ENCODE results near the gene ZNF655.

- TF ChIP-seq EZH2 (IDR thresholded peaks at IDR 0.05; ENCODE audit: insufficient read depth, poor library complexity, severe bottlenecking): no peak
- TF ChIP-seq EZH2phosphoT487 (IDR thresholded peaks at IDR 0.05; ENCODE audit: insufficient read depth, low read depth): no peak
These were observed 43.3 kb downstream of the ZNF655 start for GRCh38 chr7:99601656-99602310.

Data from GM23248 (cell line).